Prostate gland (tissue), 2 donors: ENCODE results near the gene UVRAG. TPM values are rescaled to one million over a fixed set of nuclear protein-coding genes. Genes with fewer than 3 reads are reported as not detected.
"Not testable (repeated sequence)": the region's sequence is repeated elsewhere in the genome, so short reads cannot be mapped to it uniquely, and the experiment has no call there.

ENCODE experiments used
- DNase-seq: peaks from one replicate; pipeline ENCODE4 v3.0.0-alpha.2; 2019; ENCODE audit warnings: low spot score
- H3K27ac ChIP-seq, 2 donors: fragments of 200-600 bp; sonication (generic); 2 replicates each; pipeline ENCODE4 v1.5.1; 2017 to 2019
- H3K27me3 ChIP-seq: fragments of 200-600 bp; sonication (generic); replicated peaks from 2 replicates; pipeline ENCODE4 v1.5.1; 2019; ENCODE audit not compliant: insufficient read depth
- H3K36me3 ChIP-seq, 2 donors: fragments of 200-600 bp; sonication (generic); 1 replicate in 1 of 2; 2 replicates in 1 of 2; pipeline versions ENCODE4 v1.5.1 to v1.8.1; 2017 to 2019
- H3K4me1 ChIP-seq: fragments of 200-600 bp; sonication (generic); replicated peaks from 2 replicates; pipeline ENCODE4 v1.5.1; 2019
- H3K4me3 ChIP-seq, 2 donors: fragments of 200-600 bp; sonication (generic); 2 replicates each; pipeline ENCODE4 v1.5.1; 2017 to 2019
- H3K9me3 ChIP-seq: fragments of 200-600 bp; sonication (generic); 2 replicates; pipeline ENCODE4 v1.5.1; 2017
- POLR2A ChIP-seq: fragments of 450-650 bp; IDR thresholded peaks from one replicate; pipeline ENCODE4 v1.6.1; 2016; ENCODE audit warnings: antibody characterized with exemption, mild to moderate bottlenecking
- POLR2AphosphoS5 ChIP-seq: sonication (generic); formaldehyde crosslinking; IDR thresholded peaks from one replicate; pipeline ENCODE4 v1.6.1; 2017; ENCODE audit warnings: antibody characterized with exemption
- WGBS: methylation state at CpG from one replicate; pipeline ENCODE4 v1.1.5; 2018; 5-methylcytosine and 5-hydroxymethylcytosine counted together
- intact Hi-C: fragments of 100-400 bp; cut with DNase I; formaldehyde crosslinking; loops from one replicate; pipeline ENCODE4 v1.14.2; 2022
- total RNA-seq, 2 donors: library from RNA; depleted of rRNA; stranded (reverse); fragments of >200 nt; gene quantifications; one replicate each; pipeline ENCODE4 v1.1.0, GENCODE V29; 2016
- TF ChIP-seq, protein P1 (sequence below), 4 experiments: fragments of 200-600 bp in 2 of 4; fragments of 450-650 bp in 2 of 4; sonication (generic) in 2 of 4; IDR thresholded peaks; 1 replicate in 3 of 4; 2 replicates in 1 of 4; pipeline ENCODE4 v1.5.1; 2016 to 2019; ENCODE audit warnings: antibody characterized with exemption in 4 of 4, mild to moderate bottlenecking in 2 of 4, moderate library complexity in 2 of 4

Gene UVRAG
- total RNA-seq, 2 donors from 2014 or later, result 13.9 to 25.2 TPM

DNA sequence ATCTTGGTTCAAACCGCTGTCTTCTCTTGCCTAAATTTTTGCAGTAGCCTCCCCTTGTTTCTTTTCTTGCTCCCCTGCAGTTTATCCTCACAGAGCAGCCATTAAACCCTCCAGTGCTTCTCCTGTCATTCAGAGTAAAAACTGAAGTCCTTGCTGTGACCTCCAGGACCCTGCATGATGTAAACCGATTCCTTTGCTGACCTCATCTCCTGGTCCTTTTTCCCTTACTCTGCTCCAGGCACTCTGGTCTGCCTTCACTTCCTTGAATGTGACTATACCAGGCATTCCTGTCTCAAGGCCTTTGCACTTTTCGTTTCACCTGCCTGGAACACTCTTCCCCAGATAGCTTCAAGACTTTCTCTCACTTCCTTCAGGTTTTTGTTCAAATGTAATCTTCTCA lies 239.3 kb downstream of the UVRAG start:
- no peak for DNase-seq
- intact Hi-C loops, result no loop called here
- Histone ChIP-seq H3K9me3 (no peaks in the 10 kb centered on the region), H3K4me3 (no peak overlapping the region), H3K4me1 (no peaks in the 10 kb centered on the region), H3K36me3 (no peaks in the 10 kb centered on the region), H3K27me3 (no peaks in the 10 kb centered on the region), H3K27ac (no peak overlapping the region)
- TF ChIP-seq POLR2A (no peak), POLR2AphosphoS5 (no peak)
- TF ChIP-seq, protein P1, sequence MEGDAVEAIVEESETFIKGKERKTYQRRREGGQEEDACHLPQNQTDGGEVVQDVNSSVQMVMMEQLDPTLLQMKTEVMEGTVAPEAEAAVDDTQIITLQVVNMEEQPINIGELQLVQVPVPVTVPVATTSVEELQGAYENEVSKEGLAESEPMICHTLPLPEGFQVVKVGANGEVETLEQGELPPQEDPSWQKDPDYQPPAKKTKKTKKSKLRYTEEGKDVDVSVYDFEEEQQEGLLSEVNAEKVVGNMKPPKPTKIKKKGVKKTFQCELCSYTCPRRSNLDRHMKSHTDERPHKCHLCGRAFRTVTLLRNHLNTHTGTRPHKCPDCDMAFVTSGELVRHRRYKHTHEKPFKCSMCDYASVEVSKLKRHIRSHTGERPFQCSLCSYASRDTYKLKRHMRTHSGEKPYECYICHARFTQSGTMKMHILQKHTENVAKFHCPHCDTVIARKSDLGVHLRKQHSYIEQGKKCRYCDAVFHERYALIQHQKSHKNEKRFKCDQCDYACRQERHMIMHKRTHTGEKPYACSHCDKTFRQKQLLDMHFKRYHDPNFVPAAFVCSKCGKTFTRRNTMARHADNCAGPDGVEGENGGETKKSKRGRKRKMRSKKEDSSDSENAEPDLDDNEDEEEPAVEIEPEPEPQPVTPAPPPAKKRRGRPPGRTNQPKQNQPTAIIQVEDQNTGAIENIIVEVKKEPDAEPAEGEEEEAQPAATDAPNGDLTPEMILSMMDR (IDR thresholded peaks at IDR 0.05), result no peak
- 95% methylated on average over 3 of the region's 3 CpGs for WGBS

DNA sequence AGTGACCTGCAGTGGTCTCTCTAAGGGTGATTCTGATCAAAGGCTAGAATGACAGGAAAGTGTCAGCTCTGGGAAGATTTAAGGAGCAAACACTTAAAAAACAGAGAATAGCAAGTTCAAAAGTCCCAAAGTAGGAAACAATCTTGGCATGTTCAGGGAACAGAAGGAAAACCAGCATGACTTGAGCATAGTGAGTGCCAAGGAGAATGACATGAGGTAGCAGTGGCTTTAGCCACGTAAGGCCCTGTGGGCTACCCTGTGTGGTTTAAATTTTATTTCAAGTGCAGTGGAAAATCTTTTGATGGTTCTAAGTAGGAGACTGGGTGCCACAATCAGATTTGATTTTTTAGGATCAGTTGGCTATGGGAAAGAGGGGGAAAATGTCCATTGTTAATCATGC lies 241.9 kb downstream of the UVRAG start:
- TF ChIP-seq POLR2A (no peak), POLR2AphosphoS5 (no peak)
- TF ChIP-seq, protein P1 (IDR thresholded peaks at IDR 0.05), result no peak
- WGBS, result 80% methylated on average over 1 of the region's 1 CpG
- no peak for DNase-seq
- H3K27ac ChIP-seq, result no peak overlapping the region
- no peaks in the 10 kb centered on the region for H3K4me1 ChIP-seq
- no peaks in the 10 kb centered on the region for H3K9me3 ChIP-seq
- H3K4me3 ChIP-seq, result no peak overlapping the region
- intact Hi-C loops, result no loop called here
- no peaks in the 10 kb centered on the region for H3K36me3 ChIP-seq
- H3K27me3 ChIP-seq, result no peaks in the 10 kb centered on the region

DNA sequence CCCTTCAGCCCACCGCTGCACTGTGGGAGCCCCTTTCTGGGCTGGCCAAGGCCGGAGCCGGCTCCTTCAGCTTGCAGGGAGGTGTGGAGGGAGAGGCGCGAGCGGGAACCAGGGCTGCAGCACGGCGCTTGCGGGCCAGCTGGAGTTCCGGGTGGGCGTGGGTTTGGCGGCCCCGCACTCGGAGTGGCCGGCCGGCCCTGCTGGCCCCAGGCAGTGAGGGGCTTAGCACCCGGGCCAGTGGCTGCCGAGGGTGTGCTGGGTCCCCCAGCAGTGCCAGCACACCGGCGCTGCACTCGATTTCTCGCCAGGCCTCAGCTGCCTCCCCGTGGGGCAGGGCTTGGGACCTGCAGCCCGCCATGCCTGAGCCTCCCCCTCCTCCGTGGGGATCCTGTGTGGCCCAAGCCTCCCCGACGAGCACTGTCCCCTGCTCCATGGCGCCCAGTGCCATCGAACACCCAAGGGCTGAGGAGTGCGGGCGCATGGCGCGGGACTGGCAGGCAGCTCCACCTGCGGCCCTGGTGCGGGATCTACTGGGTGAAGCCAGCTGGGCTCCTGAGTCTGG lies 245.5 kb downstream of the UVRAG start:
- WGBS, result 98% methylated on average over 25 of the region's 35 CpGs
- H3K27me3 ChIP-seq, intact Hi-C loops, H3K9me3 ChIP-seq, H3K4me1 ChIP-seq, H3K27ac ChIP-seq, DNase-seq, H3K36me3 ChIP-seq, H3K4me3 ChIP-seq: not testable (repeated sequence)

DNA sequence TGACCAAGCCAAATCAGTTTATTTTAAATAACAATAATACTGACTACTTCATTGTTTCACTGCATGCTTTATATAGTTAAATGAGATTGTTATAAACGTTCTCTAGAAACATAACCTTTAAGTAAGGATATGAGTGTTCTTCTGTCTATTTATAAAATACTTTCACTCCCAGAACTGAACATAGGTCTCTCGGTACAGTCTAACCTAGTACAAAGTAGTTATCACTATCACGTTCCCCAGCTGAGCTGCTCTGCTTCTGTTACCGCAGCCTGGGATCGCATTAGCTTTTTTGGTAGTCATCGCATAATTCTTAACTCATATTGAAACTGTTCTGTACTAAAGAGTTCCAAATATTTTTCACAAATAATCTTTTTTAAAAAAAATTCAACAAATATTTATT lies 247.7 kb downstream of the UVRAG start:
- no peaks in the 10 kb centered on the region for H3K4me1 ChIP-seq
- TF ChIP-seq POLR2A (no peak), POLR2AphosphoS5 (no peak)
- TF ChIP-seq, protein P1 (IDR thresholded peaks at IDR 0.05), result no peak
- DNase-seq, result no peak
- no peaks in the 10 kb centered on the region for H3K27me3 ChIP-seq
- no peak overlapping the region for H3K27ac ChIP-seq
- H3K9me3 ChIP-seq, result no peaks in the 10 kb centered on the region
- intact Hi-C loops, result no loop called here
- H3K4me3 ChIP-seq, result no peak overlapping the region
- H3K36me3 ChIP-seq, result no peaks in the 10 kb centered on the region
- WGBS, result 85% methylated on average over 6 of the region's 6 CpGs

DNA sequence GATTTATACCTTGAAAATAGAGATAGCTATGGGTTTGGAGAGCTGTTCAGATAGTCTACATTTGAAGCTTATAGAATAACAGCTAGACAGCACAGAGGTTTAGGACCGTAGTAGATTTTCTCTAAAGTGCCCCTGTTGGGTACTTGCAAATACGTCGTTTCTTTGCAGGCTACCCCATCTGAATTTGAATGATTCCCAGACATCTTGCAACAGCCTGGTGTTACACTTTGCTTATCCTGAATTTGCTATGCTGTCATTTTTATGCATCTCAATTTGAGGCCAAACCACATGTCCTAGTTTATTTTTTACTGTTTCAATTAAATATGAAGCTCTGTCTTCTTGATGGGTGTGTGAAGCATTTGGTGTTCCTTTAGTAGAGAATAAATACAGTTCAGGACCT lies 249.2 kb downstream of the UVRAG start:
- 92% methylated on average over 3 of the region's 3 CpGs for WGBS
- Histone ChIP-seq H3K36me3 (no peaks in the 10 kb centered on the region), H3K4me1 (no peaks in the 10 kb centered on the region), H3K27ac (no peak overlapping the region), H3K4me3 (no peak overlapping the region), H3K9me3 (no peaks in the 10 kb centered on the region), H3K27me3 (no peaks in the 10 kb centered on the region)
- DNase-seq, result no peak
- intact Hi-C loops, result no loop called here
- TF ChIP-seq POLR2AphosphoS5, result no peak
- TF ChIP-seq, protein P1 (IDR thresholded peaks at IDR 0.05), result no peak
- no peak for TF ChIP-seq POLR2A
